OCI-LY7 (cell line): ENCODE data around the gene GCLC.

ENCODE experiments used
- CTCF ChIP-seq: fragments of 200-600 bp; sonication (generic); conservative IDR thresholded peaks from 2 replicates; pipeline ENCODE4 v1.5.1; 2014; ENCODE audit warnings: mild to moderate bottlenecking, antibody characterized with exemption, low read length, moderate library complexity, mixed read lengths
- EZH2phosphoT487 ChIP-seq: fragments of 200-600 bp; sonication (generic); IDR thresholded peaks from 2 replicates; pipeline ENCODE4 v1.6.1; 2018; ENCODE audit warnings: low read depth, borderline replicate concordance, mild to moderate bottlenecking, mixed run types, antibody characterized with exemption, low read length, moderate library complexity, mixed read lengths

GRCh38 chr6:53495506-53496499 lies 49.1 kb downstream of the GCLC start:
- TF ChIP-seq CTCF, result no peak
- TF ChIP-seq EZH2phosphoT487, result no peak
